SK-N-SH (cell line): ENCODE results near the gene ACTL8.

Experiments used
- ELF1 ChIP-seq: IDR thresholded peaks from 2 replicates; pipeline ENCODE4 v1.4.0; 2012
- SIN3A ChIP-seq: IDR thresholded peaks from 2 replicates; pipeline ENCODE4 v1.6.1; 2012; ENCODE audit warnings: low read depth, mild to moderate bottlenecking, low read length, moderate library complexity, borderline replicate concordance
- TF ChIP-seq, protein P1 (sequence below): fragments of 150-350 bp; IDR thresholded peaks from 2 replicates; pipeline ENCODE4 v1.6.1; 2017; ENCODE audit warnings: antibody characterized with exemption, low read length, low read depth, borderline replicate concordance
- TF ChIP-seq, protein P2 (sequence below): fragments of 200-600 bp; sonication (generic); IDR thresholded peaks from 2 replicates; pipeline ENCODE4 v1.6.1; 2017; ENCODE audit warnings: antibody characterized with exemption, mild to moderate bottlenecking, moderate library complexity

DNA sequence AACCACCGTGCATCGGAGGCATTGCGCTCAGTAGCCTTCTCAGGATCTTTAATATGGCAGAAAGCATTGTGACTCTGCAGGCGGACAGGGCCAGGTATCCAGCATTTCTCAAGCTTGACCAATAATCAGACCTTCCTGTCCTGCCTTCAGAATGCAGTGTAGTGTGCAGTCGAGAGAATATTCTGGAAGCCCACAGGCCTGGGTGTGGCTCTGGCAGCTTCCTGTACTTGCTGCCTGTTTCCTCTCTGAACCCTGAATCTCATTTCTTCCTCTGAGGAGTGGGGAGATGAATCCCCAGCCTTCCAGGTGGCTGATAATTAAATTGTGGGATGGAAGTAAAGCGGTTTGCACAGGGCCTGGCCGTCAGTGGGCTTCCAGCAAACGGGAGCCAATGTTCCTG, 42.3 kb downstream of the ACTL8 start:
- TF ChIP-seq ELF1 (no peak), SIN3A (no peak)
- TF ChIP-seq, protein P1, sequence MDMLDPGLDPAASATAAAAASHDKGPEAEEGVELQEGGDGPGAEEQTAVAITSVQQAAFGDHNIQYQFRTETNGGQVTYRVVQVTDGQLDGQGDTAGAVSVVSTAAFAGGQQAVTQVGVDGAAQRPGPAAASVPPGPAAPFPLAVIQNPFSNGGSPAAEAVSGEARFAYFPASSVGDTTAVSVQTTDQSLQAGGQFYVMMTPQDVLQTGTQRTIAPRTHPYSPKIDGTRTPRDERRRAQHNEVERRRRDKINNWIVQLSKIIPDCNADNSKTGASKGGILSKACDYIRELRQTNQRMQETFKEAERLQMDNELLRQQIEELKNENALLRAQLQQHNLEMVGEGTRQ = no peak
- TF ChIP-seq, protein P2, sequence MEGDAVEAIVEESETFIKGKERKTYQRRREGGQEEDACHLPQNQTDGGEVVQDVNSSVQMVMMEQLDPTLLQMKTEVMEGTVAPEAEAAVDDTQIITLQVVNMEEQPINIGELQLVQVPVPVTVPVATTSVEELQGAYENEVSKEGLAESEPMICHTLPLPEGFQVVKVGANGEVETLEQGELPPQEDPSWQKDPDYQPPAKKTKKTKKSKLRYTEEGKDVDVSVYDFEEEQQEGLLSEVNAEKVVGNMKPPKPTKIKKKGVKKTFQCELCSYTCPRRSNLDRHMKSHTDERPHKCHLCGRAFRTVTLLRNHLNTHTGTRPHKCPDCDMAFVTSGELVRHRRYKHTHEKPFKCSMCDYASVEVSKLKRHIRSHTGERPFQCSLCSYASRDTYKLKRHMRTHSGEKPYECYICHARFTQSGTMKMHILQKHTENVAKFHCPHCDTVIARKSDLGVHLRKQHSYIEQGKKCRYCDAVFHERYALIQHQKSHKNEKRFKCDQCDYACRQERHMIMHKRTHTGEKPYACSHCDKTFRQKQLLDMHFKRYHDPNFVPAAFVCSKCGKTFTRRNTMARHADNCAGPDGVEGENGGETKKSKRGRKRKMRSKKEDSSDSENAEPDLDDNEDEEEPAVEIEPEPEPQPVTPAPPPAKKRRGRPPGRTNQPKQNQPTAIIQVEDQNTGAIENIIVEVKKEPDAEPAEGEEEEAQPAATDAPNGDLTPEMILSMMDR = no peak
